Liver (tissue), 9 donors: ENCODE measurements around the gene FUBP1. TPM values are rescaled to one million over a fixed set of nuclear protein-coding genes. Genes with fewer than 3 reads are reported as not detected.

Experiments
- DNase-seq: peaks from one replicate; pipeline ENCODE4 v3.0.0-alpha.2; 2017; ENCODE audit warnings: low spot score
- H3K27ac ChIP-seq, 2 donors: one replicate each; pipeline ENCODE4 v1.7.0; 2013; ENCODE audit warnings: inconsistent platforms in 2 of 2, low read length in 2 of 2, control low read depth in 1 of 2, low read depth in 1 of 2, mild to moderate bottlenecking in 1 of 2
- H3K27me3 ChIP-seq, 4 donors: one replicate each; pipeline versions ENCODE4 v1.6.1 to v1.7.0; 2013; ENCODE audit warnings: low read length in 3 of 4, inconsistent platforms in 1 of 4, mild to moderate bottlenecking in 1 of 4, moderate library complexity in 1 of 4; ENCODE audit not compliant: control insufficient read depth in 4 of 4, insufficient read depth in 4 of 4
- H3K36me3 ChIP-seq, 4 donors: one replicate each; pipeline versions ENCODE4 v1.6.1 to v1.7.0; 2013; ENCODE audit warnings: low read length in 3 of 4, mild to moderate bottlenecking in 3 of 4, low read depth in 1 of 4, moderate library complexity in 1 of 4; ENCODE audit not compliant: control insufficient read depth in 4 of 4, insufficient read depth in 3 of 4
- H3K4me1 ChIP-seq, 4 donors: one replicate each; pipeline versions ENCODE4 v1.6.1 to v1.7.0; 2013; ENCODE audit warnings: low read length in 3 of 4, mild to moderate bottlenecking in 3 of 4, moderate library complexity in 1 of 4; ENCODE audit not compliant: control insufficient read depth in 4 of 4, insufficient read depth in 4 of 4
- H3K4me3 ChIP-seq, 3 donors: one replicate each; pipeline versions ENCODE4 v1.6.1 to v1.7.0; 2013; ENCODE audit warnings: low read length in 3 of 3, control low read depth in 1 of 3, low read depth in 1 of 3, mild to moderate bottlenecking in 1 of 3
- H3K9ac ChIP-seq, 2 donors: one replicate each; pipeline ENCODE4 v1.7.0; 2013; ENCODE audit warnings: low read length in 2 of 2, mild to moderate bottlenecking in 2 of 2, moderate library complexity in 2 of 2, control low read depth in 1 of 2, low read depth in 1 of 2
- H3K9me3 ChIP-seq, 4 donors: one replicate each; pipeline versions ENCODE4 v1.6.1 to v1.7.0; 2013; ENCODE audit warnings: low read length in 3 of 4; ENCODE audit not compliant: control insufficient read depth in 4 of 4
- EGR1 ChIP-seq, 2 donors: IDR thresholded peaks; 2 replicates each; pipeline ENCODE4 v1.6.1; 2016 to 2018; ENCODE audit warnings: antibody characterized with exemption in 2 of 2, low read depth in 2 of 2
- FOXA1 ChIP-seq: IDR thresholded peaks from 2 replicates; pipeline ENCODE4 v1.6.1; 2016; ENCODE audit warnings: antibody characterized with exemption
- FOXA2 ChIP-seq: IDR thresholded peaks from 2 replicates; pipeline ENCODE4 v1.6.1; 2016; ENCODE audit warnings: antibody characterized with exemption
- GABPA ChIP-seq, 2 donors: IDR thresholded peaks in 1 of 2; conservative IDR thresholded peaks in 1 of 2; 2 replicates each; pipeline ENCODE4 v1.6.1; 2016; ENCODE audit warnings: antibody characterized with exemption in 2 of 2, mild to moderate bottlenecking in 1 of 2, moderate library complexity in 1 of 2
- HNF4A ChIP-seq, 2 donors: conservative IDR thresholded peaks; 2 replicates each; pipeline ENCODE4 v1.6.1; 2016; ENCODE audit warnings: antibody characterized with exemption in 2 of 2, mild to moderate bottlenecking in 2 of 2
- HNF4G ChIP-seq: IDR thresholded peaks from 2 replicates; pipeline ENCODE4 v1.6.1; 2016; ENCODE audit warnings: antibody characterized with exemption
- JUND ChIP-seq, 2 donors: IDR thresholded peaks; 2 replicates each; pipeline ENCODE4 v1.6.1; 2016; ENCODE audit warnings: antibody characterized with exemption in 2 of 2
- NR2F2 ChIP-seq: IDR thresholded peaks from 2 replicates; pipeline ENCODE4 v1.6.1; 2016; ENCODE audit warnings: antibody characterized with exemption
- RAD21 ChIP-seq, 2 donors: IDR thresholded peaks; 2 replicates each; pipeline ENCODE4 v1.6.1; 2016; ENCODE audit warnings: antibody characterized with exemption in 2 of 2, mild to moderate bottlenecking in 2 of 2
- RXRA ChIP-seq, 2 donors: IDR thresholded peaks; 2 replicates each; pipeline ENCODE4 v1.6.1; 2017 to 2018; ENCODE audit warnings: antibody characterized with exemption in 2 of 2, mild to moderate bottlenecking in 1 of 2
- SP1 ChIP-seq: IDR thresholded peaks from 2 replicates; pipeline ENCODE4 v1.6.1; 2018; ENCODE audit warnings: antibody characterized with exemption, mild to moderate bottlenecking
- TAF1 ChIP-seq: conservative IDR thresholded peaks from 2 replicates; pipeline ENCODE4 v1.6.1; 2016; ENCODE audit warnings: antibody characterized with exemption, mild to moderate bottlenecking
- YY1 ChIP-seq: IDR thresholded peaks from 2 replicates; pipeline ENCODE4 v1.6.1; 2016; ENCODE audit warnings: antibody characterized with exemption, mild to moderate bottlenecking
- WGBS: extraction: QIAGEN DNeasy Blood & Tissue Kit; methylation state at CpG from one replicate; pipeline ENCODE4 v1.1.7; 2013; 5-methylcytosine and 5-hydroxymethylcytosine counted together
- polyA plus RNA-seq, 2 donors: library from polyadenylated mRNA; stranded (reverse) in 1 of 2; unstranded in 1 of 2; fragments of 200-250 nt in 1 of 2; fragments of >200 nt in 1 of 2; fragmentation: Nextera tagmentation in 1 of 2; extraction: Ambion mirVana in 1 of 2; gene quantifications; one replicate each; pipeline versions ENCODE4 v1.2.1 to v1.2.3, GENCODE V29; 2013 to 2015
- total RNA-seq, 2 donors: library from RNA; depleted of rRNA; stranded (reverse); fragments of >200 nt; gene quantifications; one replicate each; pipeline ENCODE4 v1.2.3, GENCODE V29; 2014
- TF ChIP-seq, protein P1 (sequence below): fragments of 150-350 bp; IDR thresholded peaks from 2 replicates; pipeline ENCODE4 v1.5.1; 2017; ENCODE audit warnings: improper control_type of control experiment, low read depth, low read length; ENCODE audit not compliant: missing input control
- TF ChIP-seq, protein P2 (sequence below): IDR thresholded peaks from 2 replicates; pipeline ENCODE4 v1.6.1; 2016; ENCODE audit warnings: antibody characterized with exemption
- TF ChIP-seq, protein P3 (sequence below): IDR thresholded peaks from 2 replicates; pipeline ENCODE4 v1.6.1; 2016; ENCODE audit warnings: antibody characterized with exemption, mild to moderate bottlenecking
- TF ChIP-seq, protein P4 (sequence below): IDR thresholded peaks from 2 replicates; pipeline ENCODE4 v1.6.1; 2016; ENCODE audit warnings: antibody characterized with exemption
- TF ChIP-seq, protein P5 (sequence below): IDR thresholded peaks from 2 replicates; pipeline ENCODE4 v1.6.1; 2016; ENCODE audit warnings: antibody characterized with exemption
- donor health status: healthy.
- donor health status: healthy.
- donor health status: healthy.
- donor health status: healthy.
- donor health status: healthy.

The FUBP1 gene
- total and polyA plus RNA-seq, 4 donors = 16.3 to 97.4 (median 47.2) TPM

DNA sequence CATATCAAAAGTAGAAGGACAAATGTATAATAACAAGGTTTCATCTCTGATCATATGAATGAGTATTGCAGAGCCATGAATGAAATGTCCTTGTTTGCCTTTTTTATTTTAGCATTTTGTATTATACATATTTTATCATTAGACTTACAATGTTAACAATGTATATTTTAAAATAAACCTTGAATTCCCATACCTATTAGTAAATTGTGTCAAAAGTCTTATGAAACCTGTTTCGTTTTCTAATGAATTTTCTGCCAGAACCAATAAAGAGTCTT lies 26.5 kb upstream of the FUBP1 start (continued):
- TF ChIP-seq, protein P1, sequence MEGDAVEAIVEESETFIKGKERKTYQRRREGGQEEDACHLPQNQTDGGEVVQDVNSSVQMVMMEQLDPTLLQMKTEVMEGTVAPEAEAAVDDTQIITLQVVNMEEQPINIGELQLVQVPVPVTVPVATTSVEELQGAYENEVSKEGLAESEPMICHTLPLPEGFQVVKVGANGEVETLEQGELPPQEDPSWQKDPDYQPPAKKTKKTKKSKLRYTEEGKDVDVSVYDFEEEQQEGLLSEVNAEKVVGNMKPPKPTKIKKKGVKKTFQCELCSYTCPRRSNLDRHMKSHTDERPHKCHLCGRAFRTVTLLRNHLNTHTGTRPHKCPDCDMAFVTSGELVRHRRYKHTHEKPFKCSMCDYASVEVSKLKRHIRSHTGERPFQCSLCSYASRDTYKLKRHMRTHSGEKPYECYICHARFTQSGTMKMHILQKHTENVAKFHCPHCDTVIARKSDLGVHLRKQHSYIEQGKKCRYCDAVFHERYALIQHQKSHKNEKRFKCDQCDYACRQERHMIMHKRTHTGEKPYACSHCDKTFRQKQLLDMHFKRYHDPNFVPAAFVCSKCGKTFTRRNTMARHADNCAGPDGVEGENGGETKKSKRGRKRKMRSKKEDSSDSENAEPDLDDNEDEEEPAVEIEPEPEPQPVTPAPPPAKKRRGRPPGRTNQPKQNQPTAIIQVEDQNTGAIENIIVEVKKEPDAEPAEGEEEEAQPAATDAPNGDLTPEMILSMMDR = no peak
- no peak for TF ChIP-seq EGR1 (IDR thresholded peaks at IDR 0.05; ENCODE audit: low read depth in 2 of 2)

DNA sequence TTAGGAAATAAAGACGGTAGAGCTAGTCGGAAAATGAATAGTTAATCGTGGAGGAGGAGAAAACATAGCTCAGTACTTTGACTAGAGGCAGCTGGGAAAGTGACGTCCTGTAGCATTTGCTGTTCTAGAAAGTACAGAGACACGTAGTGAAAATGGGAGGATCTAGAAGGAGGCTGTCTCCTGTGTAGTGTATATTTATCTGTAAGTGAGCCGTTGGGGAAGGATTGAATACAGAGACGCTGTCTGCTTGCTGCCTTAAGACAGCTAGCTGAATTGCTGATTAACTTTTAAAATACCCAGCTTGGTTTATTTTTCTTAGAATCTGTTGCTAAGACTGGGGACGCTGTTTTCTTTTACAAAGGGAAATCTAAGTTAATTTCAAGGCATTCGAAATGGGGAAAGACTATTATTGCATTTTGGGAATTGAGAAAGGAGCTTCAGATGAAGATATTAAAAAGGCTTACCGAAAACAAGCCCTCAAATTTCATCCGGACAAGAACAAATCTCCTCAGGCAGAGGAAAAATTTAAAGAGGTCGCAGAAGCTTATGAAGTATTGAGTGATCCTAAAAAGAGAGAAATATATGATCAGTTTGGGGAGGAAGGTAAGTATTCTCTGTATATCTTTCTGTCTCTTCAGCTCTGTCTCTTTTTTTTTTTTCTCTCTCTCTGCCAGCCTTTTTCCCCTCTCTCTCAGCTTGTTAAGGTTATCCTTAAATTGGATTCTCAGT lies 26.0 kb upstream of the FUBP1 start, which contains the start of gene DNAJB4:
DNAJB4 (plus strand) TSS at position 221 of the 729 bp plus-strand sequence; CDS start at position 393, 172 bp downstream.
- Histone ChIP-seq H3K27ac (peak within 1 kb of the TSS; percentile 97 to 99), H3K9ac (peak within 1 kb of the TSS; percentile 97 to 100), H3K4me1 (peaks cover 2 to 18% (median 13%) of the 10 kb centered on the region in 4 donors), H3K27me3 (no peaks in the 10 kb centered on the region), H3K36me3 (no peaks in the 10 kb centered on the region), H3K9me3 (no peaks in the 10 kb centered on the region), H3K4me3 (peak within 1 kb of the TSS; percentile 74 to 84 (median 75))
- under 1% methylated on average over 12 of the region's 12 CpGs for WGBS
- TF ChIP-seq, protein P2, sequence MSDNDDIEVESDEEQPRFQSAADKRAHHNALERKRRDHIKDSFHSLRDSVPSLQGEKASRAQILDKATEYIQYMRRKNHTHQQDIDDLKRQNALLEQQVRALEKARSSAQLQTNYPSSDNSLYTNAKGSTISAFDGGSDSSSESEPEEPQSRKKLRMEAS = peak; percentile 65
- TF ChIP-seq JUND (IDR thresholded peaks at IDR 0.05) = peak; percentile 60 to 67
- peak; percentile 99 for TF ChIP-seq TAF1
- TF ChIP-seq HNF4G = no peak
- peak; percentile 39 for TF ChIP-seq FOXA2
- TF ChIP-seq, protein P3, sequence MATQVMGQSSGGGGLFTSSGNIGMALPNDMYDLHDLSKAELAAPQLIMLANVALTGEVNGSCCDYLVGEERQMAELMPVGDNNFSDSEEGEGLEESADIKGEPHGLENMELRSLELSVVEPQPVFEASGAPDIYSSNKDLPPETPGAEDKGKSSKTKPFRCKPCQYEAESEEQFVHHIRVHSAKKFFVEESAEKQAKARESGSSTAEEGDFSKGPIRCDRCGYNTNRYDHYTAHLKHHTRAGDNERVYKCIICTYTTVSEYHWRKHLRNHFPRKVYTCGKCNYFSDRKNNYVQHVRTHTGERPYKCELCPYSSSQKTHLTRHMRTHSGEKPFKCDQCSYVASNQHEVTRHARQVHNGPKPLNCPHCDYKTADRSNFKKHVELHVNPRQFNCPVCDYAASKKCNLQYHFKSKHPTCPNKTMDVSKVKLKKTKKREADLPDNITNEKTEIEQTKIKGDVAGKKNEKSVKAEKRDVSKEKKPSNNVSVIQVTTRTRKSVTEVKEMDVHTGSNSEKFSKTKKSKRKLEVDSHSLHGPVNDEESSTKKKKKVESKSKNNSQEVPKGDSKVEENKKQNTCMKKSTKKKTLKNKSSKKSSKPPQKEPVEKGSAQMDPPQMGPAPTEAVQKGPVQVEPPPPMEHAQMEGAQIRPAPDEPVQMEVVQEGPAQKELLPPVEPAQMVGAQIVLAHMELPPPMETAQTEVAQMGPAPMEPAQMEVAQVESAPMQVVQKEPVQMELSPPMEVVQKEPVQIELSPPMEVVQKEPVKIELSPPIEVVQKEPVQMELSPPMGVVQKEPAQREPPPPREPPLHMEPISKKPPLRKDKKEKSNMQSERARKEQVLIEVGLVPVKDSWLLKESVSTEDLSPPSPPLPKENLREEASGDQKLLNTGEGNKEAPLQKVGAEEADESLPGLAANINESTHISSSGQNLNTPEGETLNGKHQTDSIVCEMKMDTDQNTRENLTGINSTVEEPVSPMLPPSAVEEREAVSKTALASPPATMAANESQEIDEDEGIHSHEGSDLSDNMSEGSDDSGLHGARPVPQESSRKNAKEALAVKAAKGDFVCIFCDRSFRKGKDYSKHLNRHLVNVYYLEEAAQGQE = peak; percentile 94
- peak; percentile 50 to 62 for TF ChIP-seq HNF4A (conservative IDR thresholded peaks at IDR 0.05)
- TF ChIP-seq, protein P4, sequence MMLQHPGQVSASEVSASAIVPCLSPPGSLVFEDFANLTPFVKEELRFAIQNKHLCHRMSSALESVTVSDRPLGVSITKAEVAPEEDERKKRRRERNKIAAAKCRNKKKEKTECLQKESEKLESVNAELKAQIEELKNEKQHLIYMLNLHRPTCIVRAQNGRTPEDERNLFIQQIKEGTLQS = peak; percentile 27
- TF ChIP-seq, protein P5, sequence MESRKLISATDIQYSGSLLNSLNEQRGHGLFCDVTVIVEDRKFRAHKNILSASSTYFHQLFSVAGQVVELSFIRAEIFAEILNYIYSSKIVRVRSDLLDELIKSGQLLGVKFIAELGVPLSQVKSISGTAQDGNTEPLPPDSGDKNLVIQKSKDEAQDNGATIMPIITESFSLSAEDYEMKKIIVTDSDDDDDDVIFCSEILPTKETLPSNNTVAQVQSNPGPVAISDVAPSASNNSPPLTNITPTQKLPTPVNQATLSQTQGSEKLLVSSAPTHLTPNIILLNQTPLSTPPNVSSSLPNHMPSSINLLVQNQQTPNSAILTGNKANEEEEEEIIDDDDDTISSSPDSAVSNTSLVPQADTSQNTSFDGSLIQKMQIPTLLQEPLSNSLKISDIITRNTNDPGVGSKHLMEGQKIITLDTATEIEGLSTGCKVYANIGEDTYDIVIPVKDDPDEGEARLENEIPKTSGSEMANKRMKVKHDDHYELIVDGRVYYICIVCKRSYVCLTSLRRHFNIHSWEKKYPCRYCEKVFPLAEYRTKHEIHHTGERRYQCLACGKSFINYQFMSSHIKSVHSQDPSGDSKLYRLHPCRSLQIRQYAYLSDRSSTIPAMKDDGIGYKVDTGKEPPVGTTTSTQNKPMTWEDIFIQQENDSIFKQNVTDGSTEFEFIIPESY = peak; percentile 96
- TF ChIP-seq FOXA1 = no peak
- TF ChIP-seq RXRA (IDR thresholded peaks at IDR 0.05) = peak; percentile 50 to 53
- TF ChIP-seq GABPA (IDR thresholded peaks at IDR 0.05 in 1 of 2, conservative IDR thresholded peaks at IDR 0.05 in 1 of 2) = peak in 1 of 2 donors; percentile 45
- peak; percentile 53 to 63 for TF ChIP-seq RAD21 (IDR thresholded peaks at IDR 0.05)
- peak; percentile 33 for TF ChIP-seq NR2F2
- TF ChIP-seq SP1 = peak; percentile 78
- TF ChIP-seq, protein P1 = no peak
- peak in 1 of 2 donors; percentile 51 for TF ChIP-seq EGR1 (IDR thresholded peaks at IDR 0.05; ENCODE audit: low read depth in 2 of 2)
- peak; percentile 98 for TF ChIP-seq YY1
- peak; percentile 77 for DNase-seq
